K562 (cell line): ENCODE measurements around the gene TOMM40L. TPM values are rescaled to one million over a fixed set of nuclear protein-coding genes. Genes with fewer than 3 reads are reported as not detected.

Experiments
- ARID4B ChIP-seq: sonication (generic); formaldehyde crosslinking; IDR thresholded peaks from 2 replicates; pipeline ENCODE4 v1.8.0; 2022; ENCODE audit warnings: mild to moderate bottlenecking, missing genetic modification reagents
- ZNF395 ChIP-seq: fragments of 200-800 bp; sonication (Bioruptor generic); IDR thresholded peaks from 2 replicates; pipeline ENCODE4 v1.6.1; 2017; ENCODE audit warnings: missing genetic modification characterization, missing compliant biosample characterization
- polyA plus RNA-seq, 8 experiments: library from polyadenylated mRNA; depleted of rRNA in 4 of 8; stranded (reverse) in 5 of 8; unstranded in 3 of 8; fragments of >200 nt; fragmentation: Nextera tagmentation in 2 of 8; fragmentation: Illumina TruSeq in 1 of 8; extraction: Ambion mirVana in 2 of 8; extraction: Trizol in 1 of 8; gene quantifications; 2 replicates each; pipeline versions ENCODE4 v1.2.1 to v1.2.3, GENCODE V29; 2011 to 2014; ENCODE audit warnings: inconsistent platforms in 1 of 8, missing spikeins in 1 of 8
- total RNA-seq, 7 experiments: library from RNA; depleted of rRNA in 6 of 7; stranded (reverse); fragments of >200 nt in 6 of 7; fragmentation: Illumina TruSeq in 2 of 7; extraction: Trizol in 2 of 7; gene quantifications; 2 replicates each; pipeline versions ENCODE4 v1.2.1 to v1.2.3, GENCODE V29; 2011 to 2021; ENCODE audit warnings: low replicate concordance in 1 of 7
- TF ChIP-seq, protein P1 (sequence below): sonication (generic); formaldehyde crosslinking; IDR thresholded peaks from 2 replicates; pipeline ENCODE4 v1.8.0; 2022; ENCODE audit warnings: mild to moderate bottlenecking, low read depth, missing genetic modification reagents

The TOMM40L gene
- total and polyA plus RNA-seq, 9 of the 15 experiments (the other 6 are each of a cell fraction or from before 2014, with no cell fraction given), result 9.6 to 33.6 (median 25.2) TPM

DNA sequence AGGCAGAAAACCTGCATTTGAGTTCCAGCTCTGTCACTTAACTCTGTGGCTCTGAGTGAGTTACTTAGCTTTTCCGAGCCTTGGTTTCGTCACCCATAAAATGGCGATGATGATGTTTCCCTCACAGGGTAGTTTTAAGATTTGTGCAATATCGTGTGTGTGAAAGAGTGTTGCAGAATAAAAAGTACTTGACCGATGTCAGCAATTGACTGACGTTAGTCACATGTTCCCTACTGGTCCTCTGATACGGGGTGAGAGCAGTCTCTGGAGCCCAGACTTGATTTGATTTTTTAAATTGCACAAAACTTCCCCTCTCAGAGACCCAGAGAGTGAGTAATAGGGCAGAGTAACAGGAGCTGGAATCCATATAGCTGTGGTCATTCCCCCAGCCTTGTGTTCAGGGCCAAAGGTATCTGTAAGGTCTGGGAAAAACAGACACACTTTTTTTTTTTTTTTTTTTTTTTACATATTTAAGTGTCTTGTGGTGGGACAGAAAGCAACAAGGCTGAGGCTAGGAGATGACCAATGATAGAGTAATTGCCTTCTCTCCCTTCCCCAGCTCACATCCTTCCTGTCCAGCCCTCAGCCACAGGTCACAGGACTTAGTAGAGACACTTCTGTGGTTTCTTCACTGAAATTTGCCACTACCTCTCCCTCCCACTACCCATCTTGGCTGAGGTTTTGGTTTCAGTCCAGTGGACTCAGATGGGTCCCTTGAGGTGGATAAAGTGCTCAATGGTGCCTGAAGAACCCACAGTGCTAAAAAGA, 8.7 kb upstream of the TOMM40L start (continued):
- TF ChIP-seq ARID4B (CRISPR knock-in tag) (0 out of 2 replicates have a peak, but pooled peaks have one; percentile 36), ZNF395 (CRISPR knock-in tag) (no peak)
- TF ChIP-seq, protein P1, sequence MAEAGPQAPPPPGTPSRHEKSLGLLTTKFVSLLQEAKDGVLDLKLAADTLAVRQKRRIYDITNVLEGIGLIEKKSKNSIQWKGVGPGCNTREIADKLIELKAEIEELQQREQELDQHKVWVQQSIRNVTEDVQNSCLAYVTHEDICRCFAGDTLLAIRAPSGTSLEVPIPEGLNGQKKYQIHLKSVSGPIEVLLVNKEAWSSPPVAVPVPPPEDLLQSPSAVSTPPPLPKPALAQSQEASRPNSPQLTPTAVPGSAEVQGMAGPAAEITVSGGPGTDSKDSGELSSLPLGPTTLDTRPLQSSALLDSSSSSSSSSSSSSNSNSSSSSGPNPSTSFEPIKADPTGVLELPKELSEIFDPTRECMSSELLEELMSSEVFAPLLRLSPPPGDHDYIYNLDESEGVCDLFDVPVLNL, result no peak
